DMS79 treated with DMSO at 0.1 percent for 48 hours (cell line): ENCODE results near the gene FAU.
"Not testable (repeated sequence)": the region's sequence is repeated elsewhere in the genome, so short reads cannot be mapped to it uniquely, and the experiment has no call there.

Experiments used
- DNase-seq: peaks from one replicate; lab custom pipeline; 2025; lab: John Stamatoyannopoulos, UW

Gene FAU

DNA sequence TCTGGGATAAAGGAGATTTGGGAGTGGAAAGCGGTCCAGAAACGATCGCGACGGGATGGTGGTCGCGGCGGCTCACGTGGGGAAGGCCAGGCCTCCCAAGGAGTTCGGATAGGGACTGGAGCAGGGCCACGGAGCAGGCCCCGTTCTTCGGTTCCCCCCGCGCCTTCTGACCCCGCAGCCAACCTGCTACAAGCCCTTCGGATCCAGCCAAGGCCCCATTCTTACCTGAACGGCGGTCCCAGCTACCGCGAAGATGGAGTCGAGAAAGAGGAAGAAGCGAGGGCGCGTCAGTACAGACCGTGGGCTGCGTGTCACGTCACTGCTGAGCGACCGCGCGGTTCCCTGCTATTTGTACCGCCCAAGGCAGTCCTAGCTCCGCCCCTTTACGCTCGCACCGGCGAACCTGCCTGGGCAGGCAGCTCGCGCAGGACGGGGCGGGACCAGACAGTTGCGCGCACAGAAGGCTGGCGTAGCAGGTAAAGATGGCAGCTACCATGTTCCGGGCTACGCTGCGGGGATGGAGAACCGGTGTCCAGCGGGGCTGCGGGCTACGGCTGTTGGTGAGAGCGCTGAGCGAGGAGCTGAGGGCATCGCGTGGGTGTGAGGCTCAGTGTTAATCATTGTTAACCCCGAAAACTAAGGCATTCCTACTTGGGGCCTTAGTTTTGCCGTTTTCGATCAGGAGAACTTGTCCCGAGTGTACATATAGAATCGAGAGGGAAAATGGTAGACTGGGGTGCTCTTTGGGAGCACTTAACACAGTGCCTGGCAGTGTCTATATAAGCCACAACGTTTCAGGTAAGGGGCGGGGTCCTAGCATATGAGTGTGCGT is at the start of gene FAU, which contains the start of gene MRPL49:
FAU (minus strand) TSS at position 270 of the 832 bp plus-strand sequence. CDS start 321 bp downstream, outside the sequence.
MRPL49 (plus strand) TSS at position 457 of the 832 bp plus-strand sequence; CDS start at position 483, 26 bp downstream.
- DNase-seq = peak; percentile 98

DNA sequence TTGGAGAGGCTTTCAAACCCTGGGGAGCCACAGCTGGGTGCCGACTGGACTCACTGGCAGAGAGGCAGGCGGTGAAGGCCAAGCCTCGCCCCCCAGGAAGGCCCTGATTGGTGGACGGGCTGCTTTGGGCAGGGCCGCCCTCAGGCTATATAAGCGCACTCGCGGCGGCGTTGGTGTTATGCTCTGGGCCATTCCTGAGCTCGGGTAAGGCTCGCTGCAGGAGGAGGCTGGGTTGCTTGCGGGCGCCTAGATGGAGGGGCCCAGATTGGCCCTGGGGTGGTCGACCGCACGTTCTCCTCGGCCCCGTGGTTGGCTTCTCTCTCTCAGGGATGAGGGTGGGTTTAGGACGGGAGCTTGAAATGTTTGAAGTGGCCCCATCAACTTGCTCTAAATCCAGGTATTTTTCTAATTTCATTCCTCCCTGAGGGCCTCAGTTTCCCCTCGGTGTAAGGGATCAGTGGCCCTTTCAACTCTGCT is 48.2 kb upstream of the FAU start, which contains the start of gene SPDYC:
SPDYC (plus strand) TSS at position 176 of the 477 bp plus-strand sequence. CDS start 1,125 bp downstream, outside the sequence.
- DNase-seq = no peak

DNA sequence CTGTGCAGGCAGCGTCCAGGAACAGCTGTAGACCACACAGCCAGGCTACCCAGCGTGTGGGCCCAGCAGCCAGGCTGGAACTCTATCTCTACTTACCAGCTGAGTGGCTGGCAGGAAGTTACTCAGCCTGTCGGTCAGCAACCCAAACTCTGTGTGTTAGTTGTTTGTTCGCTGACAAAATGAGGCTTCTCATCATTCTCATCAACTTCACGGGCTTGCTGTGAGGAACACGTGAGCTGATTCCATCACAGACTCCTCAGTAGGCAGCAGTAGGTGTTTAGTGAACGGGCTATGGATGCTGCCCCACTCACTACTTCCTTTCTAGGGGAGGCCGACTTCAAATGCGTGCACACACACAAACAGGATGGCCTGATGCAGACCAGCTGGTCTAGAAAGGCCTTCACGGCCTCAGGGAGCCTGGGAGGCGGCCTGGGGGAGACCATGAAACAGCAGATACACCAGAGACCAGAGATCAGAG is 47.3 kb upstream of the FAU start:
- DNase-seq = no peak

DNA sequence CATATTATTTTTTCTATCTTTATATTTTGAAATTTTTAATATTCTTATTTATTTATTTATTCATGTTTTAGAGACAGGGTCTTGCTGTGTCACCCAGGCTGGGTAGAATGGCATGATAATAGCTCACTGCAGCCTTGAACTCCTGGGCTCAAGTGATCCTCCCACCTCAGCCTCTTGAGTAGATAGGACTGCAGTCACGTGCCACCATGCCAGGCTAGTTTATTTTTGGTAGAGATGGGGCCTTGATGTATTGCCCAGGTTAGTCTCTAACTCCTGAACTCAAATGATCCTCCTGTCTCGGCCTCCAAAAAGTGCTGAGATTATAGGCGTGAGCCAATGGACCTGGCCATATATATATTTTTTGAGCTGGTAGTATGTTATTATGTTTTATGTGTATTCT is 45.7 kb upstream of the FAU start:
- DNase-seq = no peak

DNA sequence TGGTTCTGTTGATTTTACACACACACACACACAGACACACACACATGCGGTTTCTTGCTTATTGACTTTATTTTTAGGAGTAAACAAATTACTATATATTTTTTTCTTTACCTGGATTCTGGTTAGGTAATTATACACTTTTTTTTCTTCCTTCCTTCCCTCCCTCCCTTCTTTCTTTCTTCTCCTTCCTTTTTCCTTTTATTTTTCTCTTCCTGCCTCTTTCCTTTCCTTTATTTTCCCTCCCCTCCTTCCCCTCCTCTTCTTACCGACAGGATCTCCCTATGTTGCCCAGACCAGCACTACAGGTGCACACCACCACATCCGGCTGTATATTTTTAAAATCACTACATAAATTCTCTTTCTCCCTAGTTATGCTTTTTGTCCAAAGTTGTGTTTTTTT is 45.0 kb upstream of the FAU start:
- no peak for DNase-seq

DNA sequence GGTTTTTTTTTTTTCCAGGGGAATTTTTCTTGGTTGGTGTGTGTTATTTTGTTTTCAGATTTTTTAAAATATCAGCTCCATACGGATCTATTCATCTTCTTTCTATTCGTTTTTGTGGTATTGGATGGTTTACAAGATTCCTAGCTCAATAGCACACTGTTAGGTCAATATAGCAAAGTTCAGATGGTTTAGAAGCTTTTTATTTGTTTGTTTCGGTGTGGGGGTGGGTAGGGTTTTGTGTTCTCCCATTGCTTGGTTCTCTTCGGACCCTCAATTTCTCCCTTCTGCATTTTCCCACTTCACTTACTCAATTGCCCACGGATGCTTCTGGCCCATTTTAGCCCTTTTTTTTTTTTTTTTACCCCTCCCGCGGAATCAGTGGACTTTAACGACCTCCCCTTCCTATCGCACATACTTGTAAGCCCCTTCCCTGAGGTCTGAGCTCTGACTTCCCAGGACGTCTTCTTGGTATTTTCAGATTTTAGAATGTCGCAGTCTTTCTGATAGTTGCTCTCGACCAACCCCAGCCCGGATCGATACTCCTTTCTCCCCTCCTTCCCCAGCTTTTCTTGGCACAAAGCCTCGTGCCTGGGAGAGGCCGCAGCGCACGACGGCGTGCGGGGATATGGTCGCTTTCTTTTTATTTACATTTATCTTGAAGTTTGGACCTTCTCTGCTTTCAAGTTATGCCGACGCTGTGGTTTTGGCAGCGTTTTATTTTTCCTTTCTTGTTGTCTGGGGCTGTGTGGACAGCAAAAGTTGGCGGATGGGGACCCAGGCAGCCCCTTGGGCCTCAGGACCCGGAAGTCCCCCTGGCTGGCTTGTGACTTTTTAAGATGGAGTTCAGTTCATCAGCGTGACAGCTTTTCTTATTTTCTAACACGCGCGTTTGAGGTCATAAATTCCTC is 43.7 kb upstream of the FAU start:
- DNase-seq = no peak

DNA sequence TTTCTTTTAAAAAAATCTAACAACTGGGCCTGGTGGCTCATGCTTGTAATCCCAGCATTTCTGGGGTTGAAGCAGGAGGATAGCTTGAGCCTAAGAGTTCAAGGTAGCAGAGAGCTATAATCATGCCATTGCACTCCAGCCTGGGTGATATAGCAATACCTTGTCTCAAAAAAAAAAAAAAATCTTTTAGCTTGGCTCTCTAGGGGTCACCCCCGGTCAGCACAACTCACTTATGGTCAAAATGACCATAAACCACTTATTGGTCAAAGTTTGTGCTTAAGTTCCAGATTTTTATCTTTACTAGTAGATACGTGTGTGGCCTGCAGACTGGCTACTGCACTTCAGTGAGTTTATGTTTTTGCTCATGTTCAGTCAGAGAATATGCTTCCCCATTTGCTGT is 41.8 kb upstream of the FAU start:
- DNase-seq = no peak

DNA sequence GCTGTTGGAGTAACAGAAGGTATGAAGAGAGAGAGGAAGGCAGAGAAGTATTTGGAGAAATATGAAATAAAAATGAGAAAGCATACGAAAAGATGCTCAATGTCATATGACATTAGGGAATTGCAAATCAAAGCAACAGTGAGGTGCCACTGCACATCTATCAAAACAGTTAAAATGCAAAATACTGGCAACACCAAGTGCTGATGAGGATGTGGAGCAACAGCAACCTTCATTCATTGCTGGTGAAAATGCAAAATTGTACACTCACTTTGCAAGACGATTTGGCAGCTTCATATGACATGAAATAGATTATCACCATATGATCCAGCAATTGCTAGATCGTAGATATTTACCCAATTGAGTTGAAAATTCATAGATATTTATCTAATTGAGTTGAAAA is 38.7 kb upstream of the FAU start:
- no peak for DNase-seq

DNA sequence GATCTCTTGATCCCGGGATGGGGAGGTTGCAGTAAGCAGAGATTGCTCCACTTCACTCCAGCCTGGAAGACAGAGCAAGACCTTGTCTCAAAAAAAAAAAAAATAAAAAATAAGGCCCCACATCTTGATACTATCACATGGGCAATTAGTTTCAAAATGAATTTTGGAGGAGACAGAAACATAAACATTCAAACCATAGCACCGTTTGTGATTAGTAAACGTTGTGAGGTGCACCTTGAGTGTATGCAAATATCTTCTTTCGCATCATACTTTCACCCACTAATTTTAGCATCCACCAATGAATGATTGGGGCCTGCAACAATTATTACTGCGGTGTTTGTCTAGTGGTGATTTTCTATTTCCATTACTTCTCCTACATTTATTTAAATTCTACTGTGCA is 37.1 kb upstream of the FAU start:
- DNase-seq = no peak

DNA sequence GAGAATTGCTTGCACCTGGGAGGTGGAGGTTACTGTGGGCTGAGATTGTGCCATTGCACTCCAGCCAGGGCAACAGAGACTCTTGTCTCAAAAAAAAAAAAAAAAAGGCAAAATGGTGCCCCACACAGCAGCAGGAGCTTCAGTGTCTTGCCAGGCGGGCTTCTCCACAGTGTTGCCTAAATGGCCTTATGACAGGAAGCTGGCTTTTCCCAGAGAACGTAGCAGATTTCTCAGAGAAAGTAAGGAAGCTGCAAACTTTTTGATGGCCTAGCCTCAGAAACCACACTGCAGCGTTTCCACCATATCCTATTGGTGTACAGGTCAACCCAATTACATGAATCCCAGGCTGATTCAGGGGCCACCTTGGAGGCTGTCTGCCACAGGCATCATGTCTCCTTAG is 35.4 kb upstream of the FAU start:
- no peak for DNase-seq

DNA sequence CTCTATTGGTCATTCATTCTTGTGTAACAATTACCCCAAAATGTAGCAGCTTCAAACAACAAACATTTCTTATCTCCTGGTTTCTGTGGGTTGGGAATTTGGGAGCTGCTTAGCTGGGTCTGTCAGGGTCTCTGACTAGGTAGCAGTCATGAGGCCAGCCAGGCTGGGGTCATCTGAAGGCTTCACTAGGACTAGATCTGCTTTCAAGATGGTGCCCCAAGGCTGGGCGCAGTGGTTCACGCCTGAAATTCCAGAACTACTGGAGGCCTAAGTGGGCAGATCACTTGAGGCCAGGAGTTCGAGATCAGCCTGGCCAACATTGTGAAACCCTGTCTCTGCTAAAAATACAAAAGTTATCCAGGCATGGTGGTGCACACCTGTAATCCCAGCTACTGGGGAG is 35.0 kb upstream of the FAU start:
- no peak for DNase-seq

DNA sequence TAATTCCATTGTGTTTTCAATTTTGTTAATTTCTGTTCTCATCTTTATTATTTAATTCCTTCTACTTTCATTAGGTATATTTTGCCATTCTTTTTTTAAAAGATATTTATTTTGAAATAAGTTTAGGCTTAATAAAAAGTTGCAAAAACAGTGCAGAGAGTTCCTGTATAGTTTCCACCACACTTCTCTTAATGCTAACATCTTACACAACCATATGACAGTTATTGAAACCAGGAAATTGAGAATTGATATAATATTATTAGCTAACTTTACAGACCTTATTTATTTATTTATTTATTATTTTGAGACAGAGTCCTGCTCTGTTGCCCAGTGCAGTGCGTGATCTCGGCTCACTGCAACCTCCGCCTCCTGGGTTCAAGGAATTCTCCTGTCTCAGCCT is 34.3 kb upstream of the FAU start:
- DNase-seq = no peak

DNA sequence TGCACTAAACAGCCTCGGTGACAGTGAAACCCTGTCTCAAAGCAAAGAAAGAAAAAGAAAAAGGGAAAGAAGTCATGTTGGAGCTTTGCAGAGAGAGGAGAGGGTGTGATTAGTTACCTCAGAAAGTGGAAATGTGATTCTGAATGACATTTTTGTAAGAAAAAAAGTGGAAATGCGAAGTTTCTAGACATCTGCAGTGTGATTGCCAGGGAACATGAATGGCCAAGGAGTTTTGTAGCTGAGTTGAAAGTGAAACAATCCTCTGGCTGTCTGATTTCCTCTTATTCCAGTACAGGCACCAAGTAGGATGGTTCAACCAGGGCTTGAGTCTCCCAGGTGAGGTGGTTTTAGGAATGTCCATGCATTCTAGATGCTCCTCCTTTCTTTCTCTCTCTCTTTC is 30.2 kb upstream of the FAU start:
- DNase-seq = no peak

DNA sequence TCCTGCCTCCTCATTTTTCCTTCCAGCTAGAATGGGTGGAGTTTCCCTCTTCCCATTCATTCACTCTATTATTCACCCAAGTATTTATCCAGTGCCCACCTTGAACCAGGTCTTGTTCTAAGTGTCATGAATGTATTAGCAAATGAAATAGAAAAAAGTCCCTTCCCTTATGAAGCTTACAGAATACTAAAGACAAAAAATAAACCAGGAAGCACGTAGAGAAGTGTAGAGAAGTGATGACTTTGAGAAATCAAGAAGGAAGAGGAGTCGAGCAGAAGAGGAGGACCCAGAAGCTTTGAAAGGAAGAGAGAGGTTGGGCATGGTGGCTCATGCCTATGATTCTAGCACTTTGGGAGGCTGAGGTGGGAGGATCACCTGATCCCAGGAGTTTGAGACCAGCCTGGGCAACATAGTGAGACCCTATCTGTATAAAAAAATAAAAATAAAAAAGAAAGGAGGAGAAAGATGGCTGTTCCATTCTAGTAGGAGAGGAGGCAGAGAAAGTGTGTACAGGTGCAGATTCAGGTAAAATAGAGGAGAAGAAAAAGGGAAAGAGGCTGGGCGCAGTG is 29.5 kb upstream of the FAU start:
- no peak for DNase-seq

DNA sequence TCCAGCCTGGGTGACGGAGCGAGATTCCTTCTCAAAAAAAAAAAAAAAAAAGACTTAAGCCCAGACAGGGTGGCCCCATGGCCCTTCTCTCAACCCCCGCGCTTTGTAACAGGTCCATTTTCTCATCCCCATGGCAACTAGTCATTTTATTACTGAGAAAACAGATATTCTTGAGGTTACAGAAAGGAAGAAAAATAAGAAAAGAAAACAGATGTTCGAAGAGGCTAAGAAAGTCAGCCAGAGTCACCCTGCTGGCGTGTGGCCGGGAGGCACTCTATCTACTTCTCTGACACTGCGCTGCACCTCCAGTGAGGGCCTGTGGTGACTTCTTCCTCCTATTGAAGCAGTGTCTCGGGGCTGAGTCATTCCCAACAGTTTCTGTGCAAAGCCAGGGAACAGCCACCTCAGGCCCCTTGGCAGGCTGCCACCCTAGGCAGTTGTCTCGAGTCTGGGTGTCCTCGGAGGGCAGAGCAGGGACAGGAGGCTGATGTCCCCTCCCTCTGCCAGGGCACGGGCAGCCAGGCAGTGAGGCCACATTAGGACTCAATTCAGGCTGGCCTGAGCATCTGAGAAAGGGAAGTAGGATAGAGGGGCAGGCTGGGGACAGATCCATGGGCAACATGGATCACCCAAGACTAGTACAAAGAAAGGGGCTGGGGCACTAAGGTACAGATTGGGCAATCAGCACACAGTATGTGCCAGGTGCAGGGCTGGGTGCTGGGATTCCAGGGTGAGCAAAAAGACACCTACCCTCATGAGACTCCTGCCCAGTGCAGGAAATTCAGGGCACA is 28.8 kb upstream of the FAU start:
- peak; percentile 82 for DNase-seq

DNA sequence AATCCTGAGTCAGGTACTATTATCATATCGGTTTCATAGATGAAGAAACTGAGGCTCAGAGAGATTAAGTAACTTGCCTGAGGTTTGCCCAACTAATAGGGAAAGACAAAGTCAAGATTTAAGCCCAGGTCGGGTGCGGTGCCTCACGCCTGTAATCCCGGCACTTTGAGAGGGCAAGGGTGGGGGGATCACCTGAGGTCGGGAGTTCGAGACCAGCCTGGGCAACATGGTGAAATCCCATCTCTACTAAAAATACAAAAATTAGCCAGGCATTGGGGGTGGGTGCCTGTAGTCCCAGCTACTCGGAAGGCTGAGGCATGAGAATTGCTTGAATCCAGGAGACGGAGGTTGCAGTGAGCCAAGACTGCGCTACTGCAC is 28.2 kb upstream of the FAU start:
- not testable (repeated sequence) for DNase-seq

DNA sequence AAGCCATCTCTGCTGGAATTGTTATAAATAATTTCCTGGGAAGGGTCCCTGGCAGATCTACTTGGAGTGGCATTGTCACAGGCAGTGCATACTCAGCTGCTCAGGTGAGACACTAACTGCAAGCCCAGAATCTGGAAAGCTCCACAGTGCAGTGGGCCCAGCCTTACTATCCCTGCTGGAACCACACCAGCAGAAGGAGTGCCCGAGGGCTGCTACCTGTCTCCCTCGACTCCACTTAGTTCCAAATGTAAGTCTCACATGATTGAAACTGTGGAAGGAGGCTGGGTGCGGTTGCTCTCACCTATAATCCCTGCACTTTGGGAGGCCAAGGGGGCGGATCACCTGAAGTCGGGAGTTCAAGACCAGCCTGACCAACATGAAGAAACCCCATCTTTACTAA is 26.7 kb upstream of the FAU start:
- no peak for DNase-seq

DNA sequence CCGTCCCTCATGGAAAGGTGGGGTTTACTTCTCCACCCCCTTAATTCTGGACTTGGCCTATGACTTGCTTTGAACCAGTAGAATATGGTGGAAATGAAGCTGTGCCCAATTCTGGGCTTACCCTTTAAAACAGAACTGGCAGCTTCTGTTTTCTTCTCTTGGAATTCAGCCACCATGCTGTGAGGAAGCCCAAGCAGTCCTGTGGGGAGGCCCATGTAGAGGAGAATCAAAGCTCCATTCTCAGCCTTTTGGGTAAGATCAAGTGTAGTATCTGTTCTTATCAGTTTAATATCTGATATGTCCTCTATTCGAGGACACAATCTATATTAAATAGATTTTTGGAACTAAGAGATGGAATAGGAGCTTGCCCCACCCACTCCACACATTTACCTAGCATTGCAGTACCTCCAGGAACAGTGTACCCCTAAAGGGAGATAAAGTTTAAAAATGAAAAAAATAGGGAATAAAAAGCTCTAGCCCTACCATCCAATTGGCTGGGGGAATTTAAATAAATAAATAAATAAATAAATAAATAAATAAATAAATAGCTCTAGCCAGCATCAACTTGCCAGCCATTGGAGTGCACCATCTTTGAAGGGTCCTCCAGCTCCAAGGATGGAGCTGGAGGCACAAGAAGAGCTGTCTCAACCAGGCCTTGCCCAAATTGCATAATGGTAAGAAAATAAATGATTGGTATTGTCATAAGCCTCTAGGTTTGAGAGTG is 25.6 kb upstream of the FAU start:
- no peak for DNase-seq

DNA sequence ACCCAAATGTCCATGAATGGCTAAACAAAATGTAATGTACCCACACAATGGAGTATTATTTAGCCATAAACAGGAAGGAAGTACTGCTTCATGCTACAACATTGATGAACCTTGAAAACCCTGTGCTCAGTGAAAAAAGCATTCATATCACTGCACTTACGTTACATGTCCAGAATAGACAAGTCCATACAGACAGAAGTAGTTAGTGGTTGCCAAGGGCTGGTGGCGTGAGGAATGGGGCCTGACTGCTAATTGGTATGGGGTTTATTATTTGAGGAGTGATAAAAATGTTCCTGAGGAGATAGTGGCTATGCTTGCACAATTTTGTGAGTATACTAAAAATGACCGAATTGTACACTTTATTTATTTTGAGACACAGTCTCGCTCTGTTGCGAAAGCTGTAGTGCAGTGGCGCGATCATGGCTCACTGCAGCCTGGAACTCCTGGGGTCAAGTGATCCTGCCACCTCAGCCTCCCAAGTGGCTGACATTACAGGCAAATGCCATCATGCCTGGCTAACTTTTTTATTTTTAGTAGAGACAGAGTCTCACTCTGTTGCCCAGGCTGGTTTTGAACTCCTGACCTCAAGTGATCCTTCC is 20.1 kb upstream of the FAU start:
- no peak for DNase-seq

DNA sequence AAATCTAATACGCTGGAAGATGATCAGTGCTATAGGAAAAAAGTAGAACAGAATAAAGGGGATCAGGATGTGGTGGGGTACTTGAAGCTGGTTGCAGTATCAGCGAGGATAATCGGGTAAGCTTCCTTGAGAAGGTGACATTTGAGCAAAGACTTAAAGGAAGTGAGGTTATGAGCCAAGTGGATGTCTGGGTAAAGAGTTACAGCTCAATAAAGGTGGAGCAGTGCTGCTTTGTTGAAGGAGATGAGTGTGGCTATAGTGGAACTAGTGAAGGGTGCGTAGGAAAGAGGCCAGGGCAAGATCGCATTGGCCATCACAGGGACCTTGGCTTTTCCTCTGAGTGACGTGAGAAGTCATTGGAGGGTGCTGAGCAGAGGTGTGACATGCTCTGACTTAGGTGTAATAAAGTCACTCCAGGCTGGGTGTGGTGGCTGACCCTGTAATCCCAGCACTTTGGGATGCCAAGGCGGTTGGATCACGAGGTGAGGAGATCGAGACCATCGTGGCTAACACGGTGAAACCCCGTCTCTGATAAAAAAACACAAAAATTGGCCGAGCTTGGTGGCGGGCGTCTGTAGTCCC is 14.7 kb upstream of the FAU start:
- no peak for DNase-seq
